ENCODE results near the gene COL18A1. TPM values are rescaled to one million over a fixed set of nuclear protein-coding genes. Genes with fewer than 3 reads are reported as not detected.

The COL18A1 gene
- total and polyA plus RNA-seq, 2 donors (not counting 1 experiment from before 2014, with no cell fraction given), result 15.6 to 24.7 TPM

DNA sequence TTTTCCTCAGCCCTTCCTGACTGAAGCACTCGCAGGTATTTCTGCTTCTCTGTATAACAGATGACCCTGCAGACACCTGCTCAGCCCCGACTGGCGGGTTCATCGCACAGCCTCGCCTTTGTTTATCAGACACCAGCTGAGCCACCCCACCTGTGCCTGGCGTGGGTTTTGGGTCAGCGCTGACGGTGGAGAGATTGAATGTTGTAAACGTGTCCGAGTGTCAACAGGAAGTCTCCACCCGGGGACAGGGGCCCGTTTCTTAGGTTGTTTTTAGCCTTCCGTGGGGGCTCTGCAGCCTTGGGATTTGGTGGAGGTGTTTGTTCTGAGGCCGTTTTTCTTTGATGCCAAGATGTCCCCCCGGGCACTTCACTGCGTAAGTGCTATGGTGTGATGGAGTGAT is 60.1 kb downstream of the COL18A1 start:
- Histone ChIP-seq H3K27me3 (replicated peaks in 1 of 4; ENCODE audit: control extremely low read depth in 1 of 4, control insufficient read depth in 3 of 4, insufficient read depth in 4 of 4, low read length in 3 of 4) (peaks cover 0 to 2% (median 0%) of the 10 kb centered on the region in 4 experiments), H3K9ac (ENCODE audit: low read length) (no peak overlapping the region), H2AFZ (ENCODE audit: insufficient read depth, low read depth, low read length, poor library complexity, severe bottlenecking) (no peak overlapping the region), H3K4me2 (replicated peaks; ENCODE audit: low read depth, low read length, poor library complexity, severe bottlenecking) (no peak overlapping the region), H3K4me1 (ENCODE audit: control insufficient read depth in 2 of 2, insufficient read depth in 2 of 2, low read length in 2 of 2) (peaks cover 0 to 3% of the 10 kb centered on the region in 2 donors), H3K27ac (ENCODE audit: low read length in 2 of 2) (no peak overlapping the region), H3K79me2 (ENCODE audit: control insufficient read depth, insufficient read depth, low read length) (no peaks in the 10 kb centered on the region), H3K4me3 (ENCODE audit: control extremely low read depth in 1 of 5, extremely low read depth in 1 of 5, insufficient read depth in 1 of 5, low read depth in 2 of 5, low read length in 4 of 5) (peak overlapping the region in 1 of 5 experiments; percentile 15), H3K36me3 (replicated peaks in 1 of 2; ENCODE audit: control extremely low read depth in 1 of 2, control insufficient read depth in 1 of 2, extremely low read depth in 1 of 2, insufficient read depth in 2 of 2, low read length in 1 of 2) (no peaks in the 10 kb centered on the region), H4K20me1 (ENCODE audit: control insufficient read depth, insufficient read depth, low read length, poor library complexity, severe bottlenecking) (no peaks in the 10 kb centered on the region), H3K9me3 (ENCODE audit: control extremely low read depth in 1 of 3, control insufficient read depth in 2 of 3, insufficient read depth in 1 of 3, low read length in 2 of 3) (peaks cover 0 to 19% (median 8%) of the 10 kb centered on the region in 3 donors)
- intact Hi-C loops (cut with micrococcal nuclease), result no loop called here
- DNase-seq (no peak), ATAC-seq (ENCODE audit: low read depth) (peak; percentile 31)
- no peak for TF ChIP-seq EZH2 (IDR thresholded peaks at IDR 0.05; ENCODE audit: borderline replicate concordance, insufficient read depth, low read depth, low read length, poor library complexity, severe bottlenecking)
- TF ChIP-seq, protein P1, sequence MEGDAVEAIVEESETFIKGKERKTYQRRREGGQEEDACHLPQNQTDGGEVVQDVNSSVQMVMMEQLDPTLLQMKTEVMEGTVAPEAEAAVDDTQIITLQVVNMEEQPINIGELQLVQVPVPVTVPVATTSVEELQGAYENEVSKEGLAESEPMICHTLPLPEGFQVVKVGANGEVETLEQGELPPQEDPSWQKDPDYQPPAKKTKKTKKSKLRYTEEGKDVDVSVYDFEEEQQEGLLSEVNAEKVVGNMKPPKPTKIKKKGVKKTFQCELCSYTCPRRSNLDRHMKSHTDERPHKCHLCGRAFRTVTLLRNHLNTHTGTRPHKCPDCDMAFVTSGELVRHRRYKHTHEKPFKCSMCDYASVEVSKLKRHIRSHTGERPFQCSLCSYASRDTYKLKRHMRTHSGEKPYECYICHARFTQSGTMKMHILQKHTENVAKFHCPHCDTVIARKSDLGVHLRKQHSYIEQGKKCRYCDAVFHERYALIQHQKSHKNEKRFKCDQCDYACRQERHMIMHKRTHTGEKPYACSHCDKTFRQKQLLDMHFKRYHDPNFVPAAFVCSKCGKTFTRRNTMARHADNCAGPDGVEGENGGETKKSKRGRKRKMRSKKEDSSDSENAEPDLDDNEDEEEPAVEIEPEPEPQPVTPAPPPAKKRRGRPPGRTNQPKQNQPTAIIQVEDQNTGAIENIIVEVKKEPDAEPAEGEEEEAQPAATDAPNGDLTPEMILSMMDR (IDR thresholded peaks at IDR 0.05), result no peak
- peaks cover 10% of the 10 kb centered on the region for H3K4me1 Mint-ChIP-seq
- H3K4me3 Mint-ChIP-seq, result peak overlapping the region; percentile 65
- ChIA-PET POLR2A (no interaction called here), CTCF (no interaction called here)
- no peaks in the 10 kb centered on the region for H3K9me3 Mint-ChIP-seq (ENCODE audit: insufficient read depth)
- H3K27me3 Mint-ChIP-seq, result peaks cover 16% of the 10 kb centered on the region
- peak overlapping the region; percentile 12 for H3K27ac Mint-ChIP-seq
- 37% methylated on average over 16 of the region's 16 CpGs for WGBS (ENCODE audit: insufficient coverage)

DNA sequence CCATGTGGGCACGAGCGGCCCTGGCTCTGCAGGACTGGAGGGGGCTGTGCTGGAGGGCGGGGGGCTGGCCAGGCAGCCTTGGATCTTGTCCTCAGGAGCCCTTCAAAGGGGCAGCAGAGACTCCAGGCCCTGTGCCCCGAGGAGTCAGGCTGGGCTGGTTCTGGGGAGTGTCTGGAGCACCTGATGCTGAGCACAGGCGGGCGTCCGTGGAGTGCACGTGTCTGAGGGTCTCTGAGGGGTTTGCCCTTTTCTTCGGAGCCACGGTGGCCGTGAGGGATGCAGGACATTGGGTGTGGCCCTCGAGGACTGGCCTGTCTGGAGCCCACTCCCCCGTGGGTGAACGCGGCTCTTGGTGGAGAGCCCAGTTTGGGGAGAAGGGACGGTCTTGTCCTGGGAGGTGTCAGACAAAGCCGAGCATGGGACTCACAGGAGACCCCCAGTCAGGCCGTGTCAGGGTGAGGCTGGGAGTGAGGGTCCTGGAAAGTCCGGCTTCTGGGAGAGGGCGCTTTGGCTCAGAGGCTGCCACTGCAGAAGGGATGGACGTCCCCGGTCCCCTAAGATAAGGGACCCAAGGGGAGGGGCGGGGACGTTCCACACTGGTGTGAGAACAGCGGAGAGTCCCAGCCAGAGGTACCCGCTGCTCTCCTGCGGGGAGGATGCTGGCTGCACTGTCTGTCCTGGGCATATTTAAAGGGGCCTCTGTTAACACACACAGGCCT is 60.8 kb downstream of the COL18A1 start:
- WGBS (ENCODE audit: insufficient coverage), result 87% methylated on average over 24 of the region's 27 CpGs
- peaks cover 0 to 19% (median 8%) of the 10 kb centered on the region in 3 donors for H3K9me3 ChIP-seq (ENCODE audit: control extremely low read depth in 1 of 3, control insufficient read depth in 2 of 3, insufficient read depth in 1 of 3, low read length in 2 of 3)
- Mint-ChIP-seq H3K4me3 (peak overlapping the region; percentile 65), H3K4me1 (peaks cover 11% of the 10 kb centered on the region), H3K27ac (no peak overlapping the region), H3K9me3 (ENCODE audit: insufficient read depth) (no peaks in the 10 kb centered on the region), H3K27me3 (peaks cover 11% of the 10 kb centered on the region)
- no peak overlapping the region for H3K9ac ChIP-seq (ENCODE audit: low read length)
- no peaks in the 10 kb centered on the region for H3K36me3 ChIP-seq (replicated peaks in 1 of 2; ENCODE audit: control extremely low read depth in 1 of 2, control insufficient read depth in 1 of 2, extremely low read depth in 1 of 2, insufficient read depth in 2 of 2, low read length in 1 of 2)
- ATAC-seq (ENCODE audit: low read depth) (no peak), DNase-seq (no peak)
- H3K27ac ChIP-seq (ENCODE audit: low read length in 2 of 2), result no peak overlapping the region
- peaks cover 0 to 3% of the 10 kb centered on the region in 2 donors for H3K4me1 ChIP-seq (ENCODE audit: control insufficient read depth in 2 of 2, insufficient read depth in 2 of 2, low read length in 2 of 2)
- H3K4me2 ChIP-seq (replicated peaks; ENCODE audit: low read depth, low read length, poor library complexity, severe bottlenecking), result no peak overlapping the region
- H3K27me3 ChIP-seq (replicated peaks in 1 of 4; ENCODE audit: control extremely low read depth in 1 of 4, control insufficient read depth in 3 of 4, insufficient read depth in 4 of 4, low read length in 3 of 4), result peaks cover 0 to 2% (median 0%) of the 10 kb centered on the region in 4 experiments
- ChIA-PET CTCF (no interaction called here), POLR2A (no interaction called here)
- no peaks in the 10 kb centered on the region for H4K20me1 ChIP-seq (ENCODE audit: control insufficient read depth, insufficient read depth, low read length, poor library complexity, severe bottlenecking)
- TF ChIP-seq, protein P1 (IDR thresholded peaks at IDR 0.05), result no peak
- no peak for TF ChIP-seq EZH2 (IDR thresholded peaks at IDR 0.05; ENCODE audit: borderline replicate concordance, insufficient read depth, low read depth, low read length, poor library complexity, severe bottlenecking)
- H2AFZ ChIP-seq (ENCODE audit: insufficient read depth, low read depth, low read length, poor library complexity, severe bottlenecking), result no peak overlapping the region
- intact Hi-C loops (cut with micrococcal nuclease), result no loop called here
- H3K4me3 ChIP-seq (ENCODE audit: control extremely low read depth in 1 of 5, extremely low read depth in 1 of 5, insufficient read depth in 1 of 5, low read depth in 2 of 5, low read length in 4 of 5), result peak overlapping the region in 3 of 5 experiments; percentile 4 to 18 (median 15)
- no peaks in the 10 kb centered on the region for H3K79me2 ChIP-seq (ENCODE audit: control insufficient read depth, insufficient read depth, low read length)
